CD14-positive monocyte (primary cell): ENCODE data around the gene IFI27L2. TPM values are rescaled to one million over a fixed set of nuclear protein-coding genes. Genes with fewer than 3 reads are reported as not detected.

Source experiments
- DNase-seq, 3 donors: peaks; one replicate each; pipeline ENCODE4 v3.0.0-alpha.2; 2011 to 2022
- H2AFZ ChIP-seq: 2 replicates; pipeline ENCODE4 v1.6.0; 2012; ENCODE audit warnings: mild to moderate bottlenecking, low read depth, low read length, inconsistent platforms; ENCODE audit not compliant: insufficient read depth, poor library complexity, severe bottlenecking
- H3K27ac ChIP-seq, 2 donors: 1 replicate in 1 of 2; 2 replicates in 1 of 2; pipeline ENCODE4 v1.5.1; 2012 to 2013; ENCODE audit warnings: low read length in 2 of 2, control low read depth in 1 of 2, inconsistent platforms in 1 of 2, low read depth in 1 of 2, mild to moderate bottlenecking in 1 of 2
- H3K27me3 ChIP-seq, 2 donors: one replicate each; pipeline versions ENCODE4 v1.6.0 to v1.6.1; 2011 to 2013; ENCODE audit warnings: low read length in 2 of 2; ENCODE audit not compliant: control insufficient read depth in 2 of 2, insufficient read depth in 2 of 2
- H3K36me3 ChIP-seq, 2 donors: replicated peaks in 1 of 2; 1 replicate in 1 of 2; 2 replicates in 1 of 2; pipeline versions ENCODE4 v1.5.1 to v1.6.1; 2012 to 2013; ENCODE audit warnings: low read length in 2 of 2, control low read depth in 1 of 2, inconsistent platforms in 1 of 2, mild to moderate bottlenecking in 1 of 2; ENCODE audit not compliant: insufficient read depth in 2 of 2, control insufficient read depth in 1 of 2
- H3K4me1 ChIP-seq, 2 donors: 1 replicate in 1 of 2; 2 replicates in 1 of 2; pipeline versions ENCODE4 v1.5.1 to v1.6.1; 2012 to 2013; ENCODE audit warnings: low read length in 2 of 2, control low read depth in 1 of 2, inconsistent platforms in 1 of 2, mild to moderate bottlenecking in 1 of 2, moderate library complexity in 1 of 2; ENCODE audit not compliant: insufficient read depth in 2 of 2, control insufficient read depth in 1 of 2
- H3K4me2 ChIP-seq: replicated peaks from 2 replicates; pipeline ENCODE3; 2012; ENCODE audit warnings: low read length, moderate library complexity, mild to moderate bottlenecking; ENCODE audit not compliant: poor library complexity, severe bottlenecking; ENCODE audit errors: extremely low read depth
- H3K4me3 ChIP-seq, 3 experiments: fragments of 200-600 bp in 1 of 3; sonication (generic) in 1 of 3; replicated peaks in 1 of 3; 1 replicate in 2 of 3; 2 replicates in 1 of 3; pipeline ENCODE4 v1.5.1; 2011 to 2013; ENCODE audit warnings: low read length in 3 of 3, mild to moderate bottlenecking in 3 of 3, control low read depth in 2 of 3, low read depth in 2 of 3, inconsistent platforms in 1 of 3, moderate library complexity in 1 of 3
- H3K79me2 ChIP-seq: 2 replicates; pipeline ENCODE4 v1.6.0; 2012; ENCODE audit warnings: mild to moderate bottlenecking, control low read depth, inconsistent platforms, low read length, moderate library complexity; ENCODE audit not compliant: insufficient read depth
- H3K9ac ChIP-seq: 2 replicates; pipeline ENCODE4 v1.6.0; 2017; ENCODE audit warnings: low read length, mild to moderate bottlenecking; ENCODE audit not compliant: insufficient read depth, poor library complexity, severe bottlenecking
- H3K9me3 ChIP-seq, 2 donors: replicated peaks in 1 of 2; 1 replicate in 1 of 2; 2 replicates in 1 of 2; pipeline versions ENCODE4 v1.5.1 to v1.6.1; 2012 to 2013; ENCODE audit warnings: low read length in 2 of 2, control low read depth in 1 of 2; ENCODE audit not compliant: control insufficient read depth in 1 of 2, insufficient read depth in 1 of 2
- H4K20me1 ChIP-seq: 2 replicates; pipeline ENCODE4 v1.6.0; 2012; ENCODE audit warnings: mild to moderate bottlenecking, low read length, control low read depth, moderate library complexity; ENCODE audit not compliant: insufficient read depth
- H3K27ac Mint-ChIP-seq, 7 donors: one replicate each; pipeline ENCODE4 v1.8.0; 2020; ENCODE audit warnings: mild to moderate bottlenecking in 7 of 7, mixed read lengths in 7 of 7, moderate library complexity in 6 of 7, inconsistent platforms in 2 of 7
- H3K27me3 Mint-ChIP-seq, 3 donors: one replicate each; pipeline ENCODE4 v1.8.0; 2021 to 2022; ENCODE audit warnings: low read depth in 3 of 3, mild to moderate bottlenecking in 3 of 3, mixed read lengths in 3 of 3, moderate library complexity in 3 of 3, inconsistent platforms in 1 of 3
- H3K36me3 Mint-ChIP-seq, 2 donors: one replicate each; pipeline ENCODE4 v1.8.0; 2020; ENCODE audit warnings: mixed read lengths in 2 of 2, inconsistent platforms in 1 of 2, mild to moderate bottlenecking in 1 of 2
- H3K4me1 Mint-ChIP-seq: one replicate; pipeline ENCODE4 v1.8.0; 2020; ENCODE audit warnings: mild to moderate bottlenecking, mixed read lengths
- H3K4me3 Mint-ChIP-seq, 2 donors: one replicate each; pipeline ENCODE4 v1.8.0; 2020; ENCODE audit warnings: mild to moderate bottlenecking in 2 of 2, mixed read lengths in 2 of 2, moderate library complexity in 1 of 2
- H3K9me3 Mint-ChIP-seq, 7 donors: one replicate each; pipeline ENCODE4 v1.8.0; 2020 to 2022; ENCODE audit warnings: mixed read lengths in 7 of 7, mild to moderate bottlenecking in 6 of 7, moderate library complexity in 6 of 7, inconsistent platforms in 2 of 7
- CTCF ChIP-seq: fragments of 200-600 bp; IDR thresholded peaks from one replicate; pipeline ENCODE4 v1.8.0; 2022; ENCODE audit warnings: antibody characterized with exemption, mild to moderate bottlenecking
- WGBS: methylation state at CpG from one replicate; pipeline ENCODE4 v1.1.5; 2013; ENCODE audit warnings: missing lambda C conversion rate; ENCODE audit not compliant: insufficient coverage; 5-methylcytosine and 5-hydroxymethylcytosine counted together
- intact Hi-C, 2 donors: fragments of 100-400 bp; cut with micrococcal nuclease; formaldehyde crosslinking; loops; one replicate each; pipeline versions ENCODE4 v1.15.0 to v1.15.1; 2023
- polyA plus RNA-seq, 3 donors: library from polyadenylated mRNA; depleted of rRNA in 1 of 3; unstranded in 2 of 3; stranded (reverse) in 1 of 3; fragments of 300-500 nt in 2 of 3; fragments of >200 nt in 1 of 3; fragmentation: Illumina TruSeq in 2 of 3; gene quantifications; 1 replicate in 2 of 3; 2 replicates in 1 of 3; pipeline ENCODE4 v1.2.3, GENCODE V29; 2012 to 2021

Gene IFI27L2
- polyA plus RNA-seq, 3 donors: 55.4 to 156 (median 96.1) TPM

DNA sequence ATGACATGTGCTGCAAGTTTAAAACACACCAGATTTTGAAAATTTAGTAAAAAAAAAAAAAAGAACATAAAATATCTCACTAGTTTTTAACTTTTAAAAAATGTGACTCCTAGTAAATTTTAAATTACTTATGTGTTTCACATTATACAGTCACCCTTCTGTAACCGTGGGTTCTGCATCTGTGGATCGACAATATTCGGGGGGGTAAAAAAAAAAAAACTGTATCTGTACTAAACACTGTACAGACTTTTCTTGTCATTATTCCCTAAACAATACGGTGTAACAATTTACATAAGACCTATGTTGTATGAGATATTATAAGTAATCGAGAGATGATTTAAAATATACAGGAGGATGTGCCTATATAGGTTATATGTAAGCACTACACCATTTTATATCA, 51.6 kb downstream of the IFI27L2 start:
- no CpG with 5 or more reads among the region's 5 CpGs for WGBS
- Histone ChIP-seq H3K27me3 (no peaks in the 10 kb centered on the region), H2AFZ (no peak overlapping the region), H4K20me1 (peaks cover 59% of the 10 kb centered on the region), H3K9ac (no peak overlapping the region), H3K36me3 (peaks cover 12 to 37% of the 10 kb centered on the region in 2 donors), H3K4me3 (no peak overlapping the region), H3K4me2 (peak overlapping the region; percentile 4), H3K9me3 (peaks cover 8 to 10% of the 10 kb centered on the region in 2 donors), H3K79me2 (peaks cover 91% of the 10 kb centered on the region), H3K27ac (peak overlapping the region in 1 of 2 donors; percentile 46), H3K4me1 (peaks cover 31 to 44% of the 10 kb centered on the region in 2 donors)
- Mint-ChIP-seq H3K27me3 (peaks cover 0 to 2% (median 0%) of the 10 kb centered on the region in 3 donors), H3K27ac (no peak overlapping the region), H3K4me1 (peaks cover 45% of the 10 kb centered on the region), H3K4me3 (no peak overlapping the region), H3K36me3 (peaks cover 30 to 43% of the 10 kb centered on the region in 2 donors), H3K9me3 (peaks cover 11 to 27% (median 19%) of the 10 kb centered on the region in 7 donors)
- no peak for TF ChIP-seq CTCF
- DNase-seq: no peak
- intact Hi-C loops: loop anchor here in 1 of 2 donors (5.0 kb wide), 1 partner anchor 99 kb away; no protein-coding TSS in a partner anchor

Other genes starting within 250 kb of the IFI27L2 start
- gene FAM181A, start 202.3 kb downstream of the IFI27L2 start, polyA plus RNA-seq: not detected
- 1 to 10 TPM in 2 of 3 donors, under 1 TPM in 1; 0.25 to 2.5 (median 1.4) TPM for gene ASB2, start 153.0 kb downstream of the IFI27L2 start, polyA plus RNA-seq
- gene CCDC197, start 132.3 kb downstream of the IFI27L2 start, polyA plus RNA-seq: not detected
- gene OTUB2, start 103.3 kb downstream of the IFI27L2 start, polyA plus RNA-seq: under 1 TPM; 0.25 to 0.95 (median 0.28) TPM
- gene DDX24, start 48.4 kb downstream of the IFI27L2 start, polyA plus RNA-seq: 10 to 100 TPM; 51.2 to 68.0 (median 53.8) TPM
- gene IFI27L1, start 48.3 kb downstream of the IFI27L2 start, polyA plus RNA-seq: 1 to 10 TPM; 2.1 to 3.1 (median 2.2) TPM
- gene IFI27, start 18.9 kb downstream of the IFI27L2 start, polyA plus RNA-seq: 1 to 10 TPM; 3.0 to 3.9 (median 3.3) TPM
- under 1 TPM in 1 of 3 donors, not detected in 2; 0.08 TPM for gene PPP4R4, start 44.7 kb upstream of the IFI27L2 start, polyA plus RNA-seq
- not detected for gene SERPINA10, start 163.7 kb upstream of the IFI27L2 start, polyA plus RNA-seq
- gene SERPINA6, start 193.7 kb upstream of the IFI27L2 start, polyA plus RNA-seq: not detected
- under 1 TPM in 1 of 3 donors, not detected in 2; 0.09 TPM for gene SERPINA2, start 237.1 kb upstream of the IFI27L2 start, polyA plus RNA-seq